Common myeloid progenitor, CD34-positive (primary cell): Measurements from ENCODE around the gene CFAP47.

Experiments used
- CTCF ChIA-PET: fragments of 350-600 bp; sonication (Branson Sonifier 250); formaldehyde crosslinking; loops from one replicate; lab custom pipeline; 2021; ENCODE audit warnings: antibody characterized with exemption; lab: Charles Lee
- POLR2A ChIA-PET: fragments of 350-600 bp; sonication (Branson Sonifier 250); formaldehyde crosslinking; loops from one replicate; lab custom pipeline; 2021; ENCODE audit warnings: antibody characterized with exemption; lab: Charles Lee
- DNase-seq, 3 donors: peaks; one replicate each; pipeline versions ENCODE4 v3.0.0 to v3.0.0-alpha.2; 2013
- H3K27ac ChIP-seq, 2 experiments: 1 replicate in 1 of 2; 2 replicates in 1 of 2; pipeline ENCODE4 v1.7.0; 2013; ENCODE audit warnings: inconsistent platforms in 2 of 2, low read length in 2 of 2, mild to moderate bottlenecking in 2 of 2, low read depth in 1 of 2, moderate library complexity in 1 of 2; ENCODE audit not compliant: severe bottlenecking in 2 of 2, insufficient read depth in 1 of 2, poor library complexity in 1 of 2
- H3K27me3 ChIP-seq, 5 experiments: replicated peaks in 2 of 5; 1 replicate in 3 of 5; 2 replicates in 2 of 5; pipeline versions ENCODE4 v1.6.1 to v1.7.0; 2013; ENCODE audit warnings: low read length in 4 of 5, mild to moderate bottlenecking in 2 of 5, moderate library complexity in 2 of 5, inconsistent platforms in 1 of 5; ENCODE audit not compliant: insufficient read depth in 5 of 5, control insufficient read depth in 4 of 5
- H3K36me3 ChIP-seq, 4 experiments: 1 replicate in 2 of 4; 2 replicates in 2 of 4; pipeline versions ENCODE4 v1.6.1 to v1.7.0; 2013; ENCODE audit warnings: low read length in 3 of 4, control low read depth in 1 of 4, mild to moderate bottlenecking in 1 of 4; ENCODE audit not compliant: control insufficient read depth in 4 of 4, insufficient read depth in 4 of 4
- H3K4me1 ChIP-seq, 4 experiments: 1 replicate in 3 of 4; 2 replicates in 1 of 4; pipeline versions ENCODE4 v1.6.1 to v1.7.1; 2013; ENCODE audit warnings: low read length in 3 of 4, mild to moderate bottlenecking in 3 of 4, control low read depth in 1 of 4, inconsistent platforms in 1 of 4, moderate library complexity in 1 of 4; ENCODE audit not compliant: control insufficient read depth in 4 of 4, insufficient read depth in 4 of 4; ENCODE audit errors: control extremely low read depth in 1 of 4
- H3K4me3 ChIP-seq, 7 experiments: 1 replicate in 4 of 7; 2 replicates in 3 of 7; pipeline versions ENCODE4 v1.5.1 to v1.7.0; 2013; ENCODE audit warnings: mild to moderate bottlenecking in 7 of 7, low read length in 6 of 7, moderate library complexity in 6 of 7, inconsistent platforms in 2 of 7, low read depth in 2 of 7, control low read depth in 1 of 7; ENCODE audit not compliant: insufficient read depth in 4 of 7, control insufficient read depth in 1 of 7; ENCODE audit errors: extremely low read depth in 1 of 7
- H3K9me3 ChIP-seq, 5 experiments: 1 replicate in 4 of 5; 2 replicates in 1 of 5; pipeline versions ENCODE4 v1.6.1 to v1.7.1; 2013; ENCODE audit warnings: low read length in 4 of 5, mild to moderate bottlenecking in 2 of 5, inconsistent platforms in 1 of 5, low read depth in 1 of 5, moderate library complexity in 1 of 5; ENCODE audit not compliant: control insufficient read depth in 4 of 5, insufficient read depth in 2 of 5; ENCODE audit errors: control extremely low read depth in 1 of 5
- WGBS: methylation state at CpG from one replicate; pipeline ENCODE4 v1.1.5; 2013; ENCODE audit not compliant: insufficient coverage; 5-methylcytosine and 5-hydroxymethylcytosine counted together

The CFAP47 gene

GRCh38 chrX:36102425-36102824 lies 182.9 kb downstream of the CFAP47 start:
- H3K27ac ChIP-seq = no peak overlapping the region
- H3K4me3 ChIP-seq = no peak overlapping the region
- DNase-seq = no peak
- H3K27me3 ChIP-seq = no peaks in the 10 kb centered on the region
- WGBS = no CpG with 5 or more reads among the region's 2 CpGs
- H3K36me3 ChIP-seq = no peaks in the 10 kb centered on the region
- H3K9me3 ChIP-seq = peaks cover 0 to 1% (median 0%) of the 10 kb centered on the region in 5 experiments
- ChIA-PET POLR2A (no interaction called here), CTCF (no interaction called here)
- no peaks in the 10 kb centered on the region for H3K4me1 ChIP-seq

- H3K4me1 ChIP-seq = no peaks in the 10 kb centered on the region
- CTCF ChIA-PET = no interaction called here
- no peaks in the 10 kb centered on the region for H3K27me3 ChIP-seq
- H3K36me3 ChIP-seq = no peaks in the 10 kb centered on the region
- H3K27ac ChIP-seq = no peak overlapping the region
- WGBS = 60% methylated on average over 1 of the region's 5 CpGs
- POLR2A ChIA-PET = no interaction called here
- no peak for DNase-seq
- H3K4me3 ChIP-seq = no peak overlapping the region
- no peaks in the 10 kb centered on the region for H3K9me3 ChIP-seq
Measured at GRCh38 chrX:36116222-36116621, 196.7 kb downstream of the CFAP47 start.

DNA sequence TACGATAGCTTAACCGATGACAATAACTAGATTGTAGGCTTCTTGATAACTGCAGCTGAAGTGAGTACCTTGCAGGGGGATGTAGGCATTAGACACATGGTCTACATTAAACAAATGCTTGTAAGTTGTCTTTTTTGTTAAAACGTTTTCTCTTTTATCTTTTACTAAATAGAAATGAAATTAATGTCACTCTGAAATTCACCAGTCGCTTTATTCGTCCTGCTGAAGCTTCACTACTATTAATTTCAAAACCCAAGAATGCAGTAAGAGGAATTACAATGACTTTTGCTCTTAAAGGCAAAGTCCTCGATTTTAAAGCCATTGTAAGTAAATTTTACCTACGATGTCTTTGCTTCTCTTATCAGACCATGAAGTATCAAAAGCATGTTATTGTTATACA lies 239.7 kb downstream of the CFAP47 start:
- H3K4me3 ChIP-seq = no peak overlapping the region
- no peaks in the 10 kb centered on the region for H3K9me3 ChIP-seq
- ChIA-PET POLR2A (no interaction called here), CTCF (no interaction called here)
- WGBS = 90% methylated on average over 2 of the region's 7 CpGs
- no peak overlapping the region for H3K27ac ChIP-seq
- H3K27me3 ChIP-seq = no peaks in the 10 kb centered on the region
- H3K36me3 ChIP-seq = no peaks in the 10 kb centered on the region
- H3K4me1 ChIP-seq = no peaks in the 10 kb centered on the region
- no peak for DNase-seq

GRCh38 chrX:36160081-36160480 lies 240.5 kb downstream of the CFAP47 start:
- Histone ChIP-seq H3K9me3 (no peaks in the 10 kb centered on the region), H3K27me3 (no peaks in the 10 kb centered on the region)
- POLR2A ChIA-PET = no interaction called here

DNA sequence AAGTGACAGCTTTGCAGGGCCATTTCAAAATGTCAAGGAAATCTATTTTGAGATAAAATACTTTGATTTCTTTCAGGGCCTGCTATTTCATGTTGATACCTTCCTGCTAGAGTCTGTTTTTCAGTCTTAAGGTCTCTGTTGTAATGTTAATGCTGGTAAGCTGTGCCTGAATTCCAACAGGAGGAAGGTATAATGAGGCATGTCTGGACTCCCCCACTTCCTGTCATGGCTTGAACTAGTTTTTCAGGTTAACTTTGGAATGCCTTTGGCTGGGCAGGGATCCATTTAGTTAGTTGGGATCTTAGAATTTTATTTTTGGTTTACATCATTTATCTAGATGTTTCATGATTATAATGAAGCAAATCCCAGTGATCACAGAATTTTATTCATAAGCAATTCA lies 279.0 kb downstream of the CFAP47 start:
- Histone ChIP-seq H3K4me1 (no peaks in the 10 kb centered on the region), H3K9me3 (no peaks in the 10 kb centered on the region), H3K27me3 (no peaks in the 10 kb centered on the region), H3K36me3 (no peaks in the 10 kb centered on the region), H3K27ac (no peak overlapping the region), H3K4me3 (no peak overlapping the region)
- no peak for DNase-seq
- ChIA-PET POLR2A (no interaction called here), CTCF (no interaction called here)

More at GRCh38 chrX:36160081-36160480, 240.5 kb downstream of the CFAP47 start:
- no peak overlapping the region for H3K4me3 ChIP-seq
- no peak overlapping the region for H3K27ac ChIP-seq
- H3K4me1 ChIP-seq = no peaks in the 10 kb centered on the region
- H3K36me3 ChIP-seq = no peaks in the 10 kb centered on the region
- CTCF ChIA-PET = no interaction called here
- peak in 2 of 3 donors; percentile 7 to 40 for DNase-seq

DNA sequence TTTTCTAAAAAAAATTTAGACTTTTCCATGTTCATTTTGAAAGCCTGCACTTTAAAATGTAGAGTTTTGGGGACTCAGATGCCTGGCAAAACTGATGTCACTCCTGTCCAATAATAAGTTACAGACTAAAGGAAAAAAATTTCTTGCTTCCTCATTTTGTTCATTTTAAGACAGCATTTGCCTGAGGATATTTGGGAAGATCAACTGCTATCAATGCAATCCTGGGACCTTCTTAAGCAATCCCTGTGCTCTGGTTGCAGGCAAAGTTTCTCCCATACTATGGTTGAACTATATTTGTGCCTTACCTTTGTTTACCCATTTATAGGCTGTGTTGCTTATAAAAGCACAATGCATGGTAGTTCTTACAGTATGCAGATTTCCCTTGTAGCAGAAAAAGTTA lies 280.4 kb downstream of the CFAP47 start:
- Histone ChIP-seq H3K4me3 (no peak overlapping the region), H3K9me3 (no peaks in the 10 kb centered on the region), H3K36me3 (no peaks in the 10 kb centered on the region), H3K27me3 (no peaks in the 10 kb centered on the region), H3K27ac (no peak overlapping the region), H3K4me1 (no peaks in the 10 kb centered on the region)
- CTCF ChIA-PET = no interaction called here
- DNase-seq = no peak
- POLR2A ChIA-PET = no interaction called here

GRCh38 chrX:36214924-36215323 lies 295.4 kb downstream of the CFAP47 start:
- POLR2A ChIA-PET = no interaction called here

More at GRCh38 chrX:36214924-36215323, 295.4 kb downstream of the CFAP47 start:
- H3K4me1 ChIP-seq = no peaks in the 10 kb centered on the region
- peaks cover 0 to 2% (median 0%) of the 10 kb centered on the region in 5 experiments for H3K27me3 ChIP-seq
- WGBS = no CpG with 5 or more reads among the region's 1 CpG
- H3K27ac ChIP-seq = no peak overlapping the region
- CTCF ChIA-PET = no interaction called here
- no peaks in the 10 kb centered on the region for H3K9me3 ChIP-seq
- no peak overlapping the region for H3K4me3 ChIP-seq
- no peaks in the 10 kb centered on the region for H3K36me3 ChIP-seq
- no peak for DNase-seq
